OCI-LY3 (cell line): ENCODE results near the gene PCED1B.

Experiments used
- H2AFZ ChIP-seq: fragments of 200-600, 300-600 bp; shearing (Covaris generic); 2 replicates; pipeline ENCODE4 v1.6.0; 2014; ENCODE audit warnings: antibody characterized with exemption, low read depth, low read length
- H3K27ac ChIP-seq: fragments of 200-600, 300-600 bp; sonication (generic); 2 replicates; pipeline ENCODE4 v1.5.1; 2014; ENCODE audit warnings: mild to moderate bottlenecking, low read length, moderate library complexity, mixed read lengths
- H3K27me3 ChIP-seq: fragments of 200-600, 300-600 bp; sonication (generic); 2 replicates; pipeline ENCODE4 v1.6.1; 2014; ENCODE audit warnings: low read depth, low read length, mixed read lengths
- H3K36me3 ChIP-seq: fragments of 200-600, 300-600 bp; sonication (generic); replicated peaks from 2 replicates; pipeline ENCODE3; 2014; ENCODE audit warnings: low read depth, low read length, mixed read lengths
- H3K4me1 ChIP-seq: fragments of 300-600, 200-600 bp; sonication (generic); 2 replicates; pipeline ENCODE4 v1.6.1; 2014; ENCODE audit warnings: low read length, mixed read lengths
- H3K4me2 ChIP-seq: fragments of 200-600, 300-600 bp; sonication (generic); 2 replicates; pipeline ENCODE4 v1.6.1; 2014; ENCODE audit warnings: low read length, mixed read lengths
- H3K4me3 ChIP-seq: fragments of 300-600, 200-600 bp; sonication (generic); 2 replicates; pipeline ENCODE4 v1.5.1; 2014; ENCODE audit warnings: antibody characterized with exemption, mild to moderate bottlenecking, low read length, moderate library complexity
- H3K79me2 ChIP-seq: fragments of 300-600, 200-600 bp; shearing (Covaris generic); 2 replicates; pipeline ENCODE4 v1.6.1; 2014; ENCODE audit warnings: mild to moderate bottlenecking, low read length, mixed read lengths
- H3K9ac ChIP-seq: fragments of 300-600, 200-600 bp; shearing (Covaris generic); 2 replicates; pipeline ENCODE4 v1.6.0; 2014; ENCODE audit warnings: mild to moderate bottlenecking, low read length, moderate library complexity
- H3K9me3 ChIP-seq: fragments of 200-600, 300-600 bp; shearing (Covaris generic); 2 replicates; pipeline ENCODE4 v1.6.1; 2014; ENCODE audit warnings: low read length, mixed read lengths; ENCODE audit not compliant: insufficient read depth
- H4K20me1 ChIP-seq: fragments of 200-600, 300-600 bp; sonication (generic); 2 replicates; pipeline ENCODE4 v1.6.1; 2016; ENCODE audit warnings: low read length, mixed read lengths; ENCODE audit not compliant: insufficient read depth
- EZH2phosphoT487 ChIP-seq: fragments of 200-600 bp; shearing (Covaris generic); IDR thresholded peaks from 2 replicates; pipeline ENCODE4 v1.6.1; 2018; ENCODE audit warnings: antibody characterized with exemption, mixed run types, low read depth
- TF ChIP-seq, protein P1 (sequence below): fragments of 200-600, 300-600 bp; sonication (generic); IDR thresholded peaks from 2 replicates; pipeline ENCODE4 v1.5.1; 2014; ENCODE audit warnings: antibody characterized with exemption, low read length, low read depth

Gene PCED1B

GRCh38 chr12:47121146-47121545 is 41.7 kb downstream of the PCED1B start:
- Histone ChIP-seq H2AFZ (no peak overlapping the region), H3K79me2 (no peaks in the 10 kb centered on the region), H3K36me3 (no peaks in the 10 kb centered on the region), H3K27me3 (no peaks in the 10 kb centered on the region), H3K9ac (no peak overlapping the region), H4K20me1 (no peaks in the 10 kb centered on the region), H3K27ac (no peak overlapping the region), H3K4me1 (peaks cover 8% of the 10 kb centered on the region), H3K9me3 (no peaks in the 10 kb centered on the region), H3K4me2 (no peak overlapping the region), H3K4me3 (no peak overlapping the region)
- TF ChIP-seq, protein P1, sequence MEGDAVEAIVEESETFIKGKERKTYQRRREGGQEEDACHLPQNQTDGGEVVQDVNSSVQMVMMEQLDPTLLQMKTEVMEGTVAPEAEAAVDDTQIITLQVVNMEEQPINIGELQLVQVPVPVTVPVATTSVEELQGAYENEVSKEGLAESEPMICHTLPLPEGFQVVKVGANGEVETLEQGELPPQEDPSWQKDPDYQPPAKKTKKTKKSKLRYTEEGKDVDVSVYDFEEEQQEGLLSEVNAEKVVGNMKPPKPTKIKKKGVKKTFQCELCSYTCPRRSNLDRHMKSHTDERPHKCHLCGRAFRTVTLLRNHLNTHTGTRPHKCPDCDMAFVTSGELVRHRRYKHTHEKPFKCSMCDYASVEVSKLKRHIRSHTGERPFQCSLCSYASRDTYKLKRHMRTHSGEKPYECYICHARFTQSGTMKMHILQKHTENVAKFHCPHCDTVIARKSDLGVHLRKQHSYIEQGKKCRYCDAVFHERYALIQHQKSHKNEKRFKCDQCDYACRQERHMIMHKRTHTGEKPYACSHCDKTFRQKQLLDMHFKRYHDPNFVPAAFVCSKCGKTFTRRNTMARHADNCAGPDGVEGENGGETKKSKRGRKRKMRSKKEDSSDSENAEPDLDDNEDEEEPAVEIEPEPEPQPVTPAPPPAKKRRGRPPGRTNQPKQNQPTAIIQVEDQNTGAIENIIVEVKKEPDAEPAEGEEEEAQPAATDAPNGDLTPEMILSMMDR, result no peak
- no peak for TF ChIP-seq EZH2phosphoT487

DNA sequence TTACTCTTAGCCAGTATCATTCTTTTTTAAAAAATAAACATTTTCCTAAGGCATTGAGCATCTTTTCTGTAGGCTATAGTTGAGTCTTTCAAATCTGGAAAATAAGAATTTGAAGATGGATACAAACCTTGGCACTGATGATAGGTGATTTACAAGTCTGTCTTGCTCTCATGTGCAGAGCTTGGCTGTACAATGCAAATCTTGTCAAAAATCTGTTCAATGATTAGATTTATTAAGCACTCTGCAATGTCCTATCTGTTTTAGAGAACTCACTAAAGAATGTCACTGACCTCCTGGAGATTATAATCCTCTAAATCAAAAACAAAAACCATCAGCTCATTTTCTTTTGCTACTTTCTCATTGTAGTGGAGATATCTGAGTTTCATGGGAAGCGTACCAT is 43.2 kb downstream of the PCED1B start:
- no peak overlapping the region for H3K27ac ChIP-seq
- no peak overlapping the region for H3K4me3 ChIP-seq
- no peaks in the 10 kb centered on the region for H3K36me3 ChIP-seq
- H3K79me2 ChIP-seq, result no peaks in the 10 kb centered on the region
- H3K9me3 ChIP-seq, result no peaks in the 10 kb centered on the region
- peaks cover 8% of the 10 kb centered on the region for H3K4me1 ChIP-seq
- no peak for TF ChIP-seq EZH2phosphoT487
- TF ChIP-seq, protein P1, result no peak
- no peaks in the 10 kb centered on the region for H3K27me3 ChIP-seq
- no peak overlapping the region for H3K9ac ChIP-seq
- no peak overlapping the region for H3K4me2 ChIP-seq
- no peaks in the 10 kb centered on the region for H4K20me1 ChIP-seq
- no peak overlapping the region for H2AFZ ChIP-seq

DNA sequence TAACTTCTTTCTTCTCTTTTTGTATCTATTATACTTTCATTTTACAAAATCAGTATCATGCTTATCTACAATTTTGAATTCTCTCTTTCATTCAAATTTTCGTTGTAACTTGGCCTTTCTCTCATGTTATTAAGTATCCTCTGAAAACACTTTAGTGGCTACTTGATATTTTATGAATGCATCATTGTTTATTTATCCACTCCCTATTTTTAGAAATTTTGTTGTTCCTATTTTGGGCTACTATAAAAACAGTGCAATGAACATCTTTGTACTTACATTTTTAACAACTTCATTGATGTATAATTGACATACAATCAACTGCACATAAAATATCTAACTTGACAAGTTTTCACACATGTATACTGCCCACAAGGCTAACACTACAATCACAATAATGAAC is 44.3 kb downstream of the PCED1B start:
- no peak overlapping the region for H2AFZ ChIP-seq
- H3K27me3 ChIP-seq, result no peaks in the 10 kb centered on the region
- H3K9ac ChIP-seq, result no peak overlapping the region
- no peak for TF ChIP-seq EZH2phosphoT487
- TF ChIP-seq, protein P1, result no peak
- H4K20me1 ChIP-seq, result no peaks in the 10 kb centered on the region
- no peaks in the 10 kb centered on the region for H3K79me2 ChIP-seq
- no peaks in the 10 kb centered on the region for H3K9me3 ChIP-seq
- peaks cover 8% of the 10 kb centered on the region for H3K4me1 ChIP-seq
- no peak overlapping the region for H3K4me3 ChIP-seq
- no peaks in the 10 kb centered on the region for H3K36me3 ChIP-seq
- H3K27ac ChIP-seq, result no peak overlapping the region
- no peak overlapping the region for H3K4me2 ChIP-seq

- Histone ChIP-seq H4K20me1 (no peaks in the 10 kb centered on the region), H3K36me3 (no peaks in the 10 kb centered on the region), H3K4me3 (no peak overlapping the region), H2AFZ (no peak overlapping the region), H3K9ac (no peak overlapping the region), H3K79me2 (no peaks in the 10 kb centered on the region), H3K4me2 (no peak overlapping the region), H3K27me3 (no peaks in the 10 kb centered on the region), H3K9me3 (no peaks in the 10 kb centered on the region), H3K4me1 (peaks cover 5% of the 10 kb centered on the region), H3K27ac (no peak overlapping the region)
- TF ChIP-seq, protein P1, result no peak
- no peak for TF ChIP-seq EZH2phosphoT487
These were observed 45.0 kb downstream of the PCED1B start for GRCh38 chr12:47124451-47124850.
